Measurements from ENCODE around the gene ZBTB48. TPM values are rescaled to one million over a fixed set of nuclear protein-coding genes. Genes with fewer than 3 reads are reported as not detected.

ZBTB48 gene
- total RNA-seq, 2 donors from 2014 or later = 20.7 to 28.9 TPM

DNA sequence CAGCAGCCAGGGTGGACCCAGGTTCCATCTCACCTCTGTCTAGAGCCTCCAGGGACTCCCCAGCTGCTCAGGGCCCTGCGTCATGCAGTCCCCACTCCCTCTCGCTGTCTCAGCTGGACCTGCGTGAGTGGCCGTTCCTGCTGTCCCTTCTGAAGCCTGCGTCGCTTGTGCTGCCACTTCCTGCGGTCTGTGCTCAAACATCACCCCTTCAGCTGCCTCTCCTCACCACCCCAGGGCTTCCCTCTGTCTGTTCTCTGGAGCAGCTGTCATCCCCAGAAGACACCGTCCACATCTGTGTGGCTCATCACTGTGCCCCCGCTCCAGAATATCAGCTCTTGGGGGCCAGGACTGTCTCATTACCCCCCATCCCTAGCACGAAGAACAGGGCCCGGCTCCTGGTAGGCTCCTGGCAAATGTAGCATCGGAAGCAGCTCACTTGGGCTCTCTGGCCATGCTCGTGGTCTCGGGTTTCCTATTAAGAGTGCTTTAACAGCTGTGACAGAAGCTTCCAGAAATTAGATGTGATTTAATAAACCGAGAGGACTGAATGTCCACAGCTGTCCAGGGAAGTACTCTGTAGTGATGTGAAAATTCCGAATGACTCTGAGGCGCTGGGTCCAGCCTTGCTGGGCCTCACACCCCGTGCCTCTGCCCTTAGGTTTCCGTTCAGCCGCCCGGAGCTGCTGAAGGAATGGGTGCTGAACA lies 48.2 kb downstream of the ZBTB48 start:
- TF ChIP-seq, protein P1, sequence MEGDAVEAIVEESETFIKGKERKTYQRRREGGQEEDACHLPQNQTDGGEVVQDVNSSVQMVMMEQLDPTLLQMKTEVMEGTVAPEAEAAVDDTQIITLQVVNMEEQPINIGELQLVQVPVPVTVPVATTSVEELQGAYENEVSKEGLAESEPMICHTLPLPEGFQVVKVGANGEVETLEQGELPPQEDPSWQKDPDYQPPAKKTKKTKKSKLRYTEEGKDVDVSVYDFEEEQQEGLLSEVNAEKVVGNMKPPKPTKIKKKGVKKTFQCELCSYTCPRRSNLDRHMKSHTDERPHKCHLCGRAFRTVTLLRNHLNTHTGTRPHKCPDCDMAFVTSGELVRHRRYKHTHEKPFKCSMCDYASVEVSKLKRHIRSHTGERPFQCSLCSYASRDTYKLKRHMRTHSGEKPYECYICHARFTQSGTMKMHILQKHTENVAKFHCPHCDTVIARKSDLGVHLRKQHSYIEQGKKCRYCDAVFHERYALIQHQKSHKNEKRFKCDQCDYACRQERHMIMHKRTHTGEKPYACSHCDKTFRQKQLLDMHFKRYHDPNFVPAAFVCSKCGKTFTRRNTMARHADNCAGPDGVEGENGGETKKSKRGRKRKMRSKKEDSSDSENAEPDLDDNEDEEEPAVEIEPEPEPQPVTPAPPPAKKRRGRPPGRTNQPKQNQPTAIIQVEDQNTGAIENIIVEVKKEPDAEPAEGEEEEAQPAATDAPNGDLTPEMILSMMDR (IDR thresholded peaks at IDR 0.05) = no peak
- H3K9me3 ChIP-seq = no peaks in the 10 kb centered on the region
- H3K4me3 ChIP-seq = no peak overlapping the region
- DNase-seq (ENCODE audit: low spot score) (no peak), ATAC-seq (ENCODE audit: insufficient number of reproducible peaks, low FRiP score, low read depth) (no peak)
- no peak overlapping the region for H3K27ac ChIP-seq
- peaks cover 9 to 30% of the 10 kb centered on the region in 2 donors for H3K4me1 ChIP-seq (ENCODE audit: control insufficient read depth in 1 of 2, low read depth in 2 of 2)
- H3K36me3 ChIP-seq = peaks cover 40% of the 10 kb centered on the region
- H3K27me3 ChIP-seq (replicated peaks; ENCODE audit: insufficient read depth) = no peaks in the 10 kb centered on the region

DNA sequence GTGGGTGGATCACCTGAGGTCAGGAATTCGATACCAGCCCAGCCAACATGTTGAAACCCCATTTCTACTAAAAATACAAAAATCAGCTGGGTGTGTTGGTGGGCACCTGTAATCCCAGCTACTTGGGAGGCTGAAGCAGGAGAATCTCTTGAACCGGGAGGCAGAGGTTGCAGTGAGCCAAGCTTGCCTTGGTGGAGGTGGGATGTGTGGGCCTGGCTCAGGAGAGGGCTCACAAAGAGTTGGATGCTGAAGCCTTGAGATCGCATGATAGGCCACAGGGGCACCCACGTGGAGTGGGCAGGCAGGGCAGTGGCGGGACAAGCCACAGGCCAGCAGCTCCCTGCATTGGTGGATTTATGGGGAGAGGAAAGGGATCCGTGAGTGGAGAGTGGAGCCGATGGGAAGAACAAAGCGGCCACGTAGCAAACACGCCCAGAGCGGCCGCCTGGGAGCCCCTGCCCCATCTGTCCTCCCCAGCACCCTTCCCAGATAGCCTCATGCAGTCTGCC lies 49.2 kb downstream of the ZBTB48 start:
- H3K4me3 ChIP-seq = no peak overlapping the region
- H3K36me3 ChIP-seq = peaks cover 47% of the 10 kb centered on the region
- DNase-seq (ENCODE audit: low spot score) (no peak), ATAC-seq (ENCODE audit: insufficient number of reproducible peaks, low FRiP score, low read depth) (no peak)
- no peak overlapping the region for H3K27ac ChIP-seq
- TF ChIP-seq, protein P1 (IDR thresholded peaks at IDR 0.05) = no peak
- no peaks in the 10 kb centered on the region for H3K27me3 ChIP-seq (replicated peaks; ENCODE audit: insufficient read depth)
- H3K9me3 ChIP-seq = no peaks in the 10 kb centered on the region
- H3K4me1 ChIP-seq (ENCODE audit: control insufficient read depth in 1 of 2, low read depth in 2 of 2) = peaks cover 9 to 30% of the 10 kb centered on the region in 2 donors

DNA sequence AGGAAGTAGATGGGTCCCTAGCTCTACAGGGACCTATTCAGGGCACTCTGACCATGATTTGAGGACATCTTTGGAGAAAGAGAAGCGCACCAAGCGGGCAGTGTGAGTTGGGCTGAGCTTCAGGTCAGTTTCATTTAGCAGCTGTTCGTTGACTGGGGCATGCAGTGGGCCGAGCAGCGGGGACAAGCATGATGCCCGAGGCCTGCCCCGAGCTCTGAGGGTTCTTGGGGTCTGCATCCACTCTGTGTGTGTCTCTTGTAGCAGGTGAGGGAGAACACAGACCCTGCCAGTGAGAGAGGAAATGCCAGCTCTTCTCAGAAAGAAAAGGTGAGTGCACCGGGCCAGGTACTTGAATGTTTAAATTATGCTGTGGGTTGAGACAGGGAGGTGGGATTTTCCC lies 50.2 kb downstream of the ZBTB48 start:
- H3K27me3 ChIP-seq (replicated peaks; ENCODE audit: insufficient read depth) = no peaks in the 10 kb centered on the region
- DNase-seq (ENCODE audit: low spot score) (no peak), ATAC-seq (ENCODE audit: insufficient number of reproducible peaks, low FRiP score, low read depth) (no peak)
- TF ChIP-seq, protein P1 (IDR thresholded peaks at IDR 0.05) = no peak
- no peak overlapping the region for H3K27ac ChIP-seq
- H3K36me3 ChIP-seq = peaks cover 48% of the 10 kb centered on the region
- no peaks in the 10 kb centered on the region for H3K9me3 ChIP-seq
- H3K4me1 ChIP-seq (ENCODE audit: control insufficient read depth in 1 of 2, low read depth in 2 of 2) = peaks cover 9 to 23% of the 10 kb centered on the region in 2 donors
- no peak overlapping the region for H3K4me3 ChIP-seq

DNA sequence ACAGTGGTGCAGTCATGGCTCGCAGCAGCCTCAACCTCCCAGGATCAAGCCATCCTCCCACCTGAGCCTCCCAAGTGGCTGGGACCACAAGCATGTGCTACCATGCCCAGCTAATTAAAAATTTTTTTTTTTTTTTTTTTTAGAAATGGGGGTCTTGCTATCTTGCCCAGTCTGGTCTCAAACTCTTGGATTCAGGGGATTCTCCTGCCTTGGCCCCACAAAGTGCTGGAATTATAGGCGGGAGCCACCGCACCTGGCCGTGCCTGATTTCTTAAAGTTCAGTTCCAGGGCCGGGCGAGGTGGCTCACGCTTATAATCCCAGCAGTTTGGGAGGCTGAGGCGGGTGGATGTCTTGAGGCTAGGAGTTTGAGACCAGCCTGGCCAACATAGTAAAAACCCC lies 51.3 kb downstream of the ZBTB48 start:
- Histone ChIP-seq H3K27ac (no peak overlapping the region), H3K9me3 (no peaks in the 10 kb centered on the region), H3K4me3 (no peak overlapping the region), H3K36me3 (peaks cover 52% of the 10 kb centered on the region), H3K4me1 (ENCODE audit: control insufficient read depth in 1 of 2, low read depth in 2 of 2) (peaks cover 8 to 19% of the 10 kb centered on the region in 2 donors), H3K27me3 (replicated peaks; ENCODE audit: insufficient read depth) (no peaks in the 10 kb centered on the region)
- TF ChIP-seq, protein P1 (IDR thresholded peaks at IDR 0.05) = no peak
- DNase-seq (ENCODE audit: low spot score) (no peak), ATAC-seq (ENCODE audit: insufficient number of reproducible peaks, low FRiP score, low read depth) (no peak)

DNA sequence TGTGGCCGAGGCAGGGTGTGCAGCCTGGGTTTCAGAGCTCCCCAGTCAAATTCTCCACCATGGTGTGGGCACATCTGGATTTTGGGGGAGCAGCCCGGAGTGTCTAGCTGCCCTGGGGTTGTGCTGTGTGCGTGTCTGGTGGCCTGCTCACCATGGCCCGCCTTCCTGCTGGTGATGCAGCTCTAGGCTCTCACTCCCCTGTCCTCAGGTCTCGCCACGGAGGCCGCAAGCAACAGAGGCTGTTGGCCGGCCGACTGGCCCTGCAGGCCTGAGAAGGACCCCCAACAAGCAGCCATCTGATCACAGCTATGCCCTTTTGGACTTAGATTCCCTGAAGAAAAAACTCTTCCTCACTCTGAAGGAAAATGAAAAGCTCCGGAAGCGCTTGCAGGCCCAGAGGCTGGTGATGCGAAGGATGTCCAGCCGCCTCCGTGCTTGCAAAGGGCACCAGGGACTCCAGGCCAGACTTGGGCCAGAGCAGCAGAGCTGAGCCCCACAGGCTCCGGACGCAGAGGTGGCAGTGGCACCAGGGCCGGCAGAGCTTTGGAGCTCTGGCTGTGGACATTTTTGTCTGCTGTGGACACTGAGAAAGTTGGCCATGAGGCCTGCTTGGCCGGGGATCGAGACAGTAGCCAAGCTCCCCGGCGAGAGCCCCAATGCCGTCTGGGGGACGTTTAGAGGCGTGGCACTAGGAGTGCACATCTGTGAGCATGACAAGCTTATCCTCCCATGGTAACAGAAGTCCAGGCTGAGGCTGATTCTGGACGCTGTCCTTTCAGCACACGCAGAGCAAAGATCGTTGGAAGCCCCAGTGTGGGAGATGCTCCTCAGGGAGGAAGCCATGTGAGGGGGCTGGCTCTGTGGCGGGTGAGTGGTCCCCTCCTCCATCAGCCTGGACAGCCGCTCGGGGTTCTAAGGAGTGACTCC lies 53.1 kb downstream of the ZBTB48 start:
- TF ChIP-seq, protein P1 (IDR thresholded peaks at IDR 0.05) = no peak
- Histone ChIP-seq H3K4me3 (no peak overlapping the region), H3K9me3 (no peaks in the 10 kb centered on the region), H3K27me3 (replicated peaks; ENCODE audit: insufficient read depth) (no peaks in the 10 kb centered on the region), H3K4me1 (ENCODE audit: control insufficient read depth in 1 of 2, low read depth in 2 of 2) (peaks cover 5 to 9% of the 10 kb centered on the region in 2 donors), H3K27ac (no peak overlapping the region), H3K36me3 (peaks cover 61% of the 10 kb centered on the region)
- ATAC-seq (ENCODE audit: insufficient number of reproducible peaks, low FRiP score, low read depth) (no peak), DNase-seq (ENCODE audit: low spot score) (no peak)

Data from thoracic aorta (tissue), 2 donors.